ENCODE results near the gene RFC4. TPM values are rescaled to one million over a fixed set of nuclear protein-coding genes. Genes with fewer than 3 reads are reported as not detected.
"Not testable (repeated sequence)": the region's sequence is repeated elsewhere in the genome, so short reads cannot be mapped to it uniquely, and the experiment has no call there.

Gene RFC4, protein sequence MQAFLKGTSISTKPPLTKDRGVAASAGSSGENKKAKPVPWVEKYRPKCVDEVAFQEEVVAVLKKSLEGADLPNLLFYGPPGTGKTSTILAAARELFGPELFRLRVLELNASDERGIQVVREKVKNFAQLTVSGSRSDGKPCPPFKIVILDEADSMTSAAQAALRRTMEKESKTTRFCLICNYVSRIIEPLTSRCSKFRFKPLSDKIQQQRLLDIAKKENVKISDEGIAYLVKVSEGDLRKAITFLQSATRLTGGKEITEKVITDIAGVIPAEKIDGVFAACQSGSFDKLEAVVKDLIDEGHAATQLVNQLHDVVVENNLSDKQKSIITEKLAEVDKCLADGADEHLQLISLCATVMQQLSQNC
- polyA plus RNA-seq (2013, experiment 1 of 2) = 70.1 TPM
- polyA plus RNA-seq (2013, experiment 2 of 2) = 66.0 TPM

DNA sequence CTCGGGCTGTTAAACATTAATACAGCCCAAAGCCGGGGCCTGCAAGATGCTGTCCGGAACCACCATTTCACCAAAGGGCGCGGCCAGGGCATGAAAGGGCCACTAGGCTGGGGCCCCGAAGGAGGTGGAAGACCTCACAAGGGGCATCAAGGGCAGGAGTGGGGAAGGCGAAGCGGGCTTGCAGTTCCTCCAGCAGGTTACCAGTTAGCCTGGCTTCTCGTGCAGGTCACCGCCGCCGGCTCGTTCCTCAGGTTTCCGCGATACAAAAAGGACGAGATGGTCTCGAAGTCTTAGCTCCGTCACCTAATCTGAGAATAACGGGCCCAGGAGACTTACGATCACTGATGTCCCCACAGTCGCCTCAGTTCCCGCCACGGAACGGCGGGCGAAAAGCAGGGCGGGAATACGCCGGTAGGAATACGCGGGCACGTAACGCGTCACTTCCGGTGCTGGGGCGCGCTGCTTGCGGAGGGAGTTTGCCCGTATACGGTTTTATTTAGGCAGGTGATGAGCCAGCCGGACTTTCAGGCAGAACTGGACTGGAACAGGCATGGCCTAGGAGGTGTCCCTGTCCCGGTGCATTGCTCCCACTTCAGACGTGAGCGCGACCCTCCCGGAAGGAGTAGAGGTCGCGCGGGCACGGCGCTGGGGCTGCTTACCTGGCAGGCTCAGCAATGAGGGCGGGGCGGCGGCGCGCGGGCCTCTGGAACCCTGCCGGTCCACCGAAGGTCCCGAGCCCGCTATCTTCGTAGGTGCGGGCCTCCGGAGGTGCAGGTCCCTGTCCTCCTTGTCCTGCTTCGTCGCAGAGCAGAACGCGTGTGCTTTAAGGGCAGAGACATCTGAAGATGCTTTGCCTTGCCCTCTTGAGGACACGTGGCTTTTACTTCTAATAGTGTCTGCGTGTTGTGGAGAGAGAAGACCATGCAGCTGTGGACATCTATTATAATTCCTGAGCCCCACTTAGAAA lies at the start of gene RFC4:
RFC4 (minus strand) TSS at position 394 of the 967 bp plus-strand sequence. CDS start 1,769 bp downstream, outside the sequence.
- Histone ChIP-seq H3K4me3 (ENCODE audit: extremely low read depth, insufficient read depth, low read length, poor library complexity, severe bottlenecking) (peak within 1 kb of the TSS; percentile 83), H3K27ac (ENCODE audit: low read depth, low read length, severe bottlenecking) (peak within 1 kb of the TSS; percentile 71), H3K4me1 (ENCODE audit: control insufficient read depth, insufficient read depth, low read length, poor library complexity, severe bottlenecking) (peaks cover 10% of the 10 kb centered on the region), H3K36me3 (ENCODE audit: control insufficient read depth, insufficient read depth, low read length) (peaks cover 35% of the 10 kb centered on the region), H3K9me3 (ENCODE audit: control insufficient read depth, low read length) (no peaks in the 10 kb centered on the region)
- WGBS, 2 experiments (ENCODE audit: insufficient coverage in 2 of 2) = 1% methylated on average over 63 to 67 of the region's 70 CpGs

DNA sequence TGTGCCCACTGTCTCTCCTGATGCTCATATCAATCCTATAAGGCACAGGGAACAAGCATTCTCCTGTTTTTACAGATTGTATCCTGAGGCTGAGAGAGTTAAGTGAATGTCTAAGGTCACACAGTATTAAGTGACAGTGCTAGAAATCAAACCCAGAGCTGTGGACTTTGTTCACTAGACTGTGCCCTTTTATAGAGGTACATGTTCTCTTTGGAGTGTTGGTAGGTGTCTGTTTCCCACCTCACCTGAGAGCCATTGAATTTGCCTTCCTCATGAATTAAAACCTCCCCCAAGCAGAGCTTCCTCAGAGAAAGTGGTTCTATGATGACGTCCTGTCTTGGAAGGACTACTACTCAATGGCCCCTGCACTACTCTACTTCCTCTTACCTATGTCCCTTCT lies 48.7 kb upstream of the RFC4 start:
- Histone ChIP-seq H3K27ac (ENCODE audit: low read depth, low read length, severe bottlenecking) (no peak overlapping the region), H3K4me1 (ENCODE audit: control insufficient read depth, insufficient read depth, low read length, poor library complexity, severe bottlenecking) (no peaks in the 10 kb centered on the region), H3K36me3 (ENCODE audit: control insufficient read depth, insufficient read depth, low read length) (no peaks in the 10 kb centered on the region), H3K9me3 (ENCODE audit: control insufficient read depth, low read length) (no peaks in the 10 kb centered on the region), H3K4me3 (ENCODE audit: extremely low read depth, insufficient read depth, low read length, poor library complexity, severe bottlenecking) (no peak overlapping the region)
- 0% methylated on average over 1 of the region's 1 CpG for WGBS, 2 experiments (ENCODE audit: insufficient coverage in 2 of 2)

DNA sequence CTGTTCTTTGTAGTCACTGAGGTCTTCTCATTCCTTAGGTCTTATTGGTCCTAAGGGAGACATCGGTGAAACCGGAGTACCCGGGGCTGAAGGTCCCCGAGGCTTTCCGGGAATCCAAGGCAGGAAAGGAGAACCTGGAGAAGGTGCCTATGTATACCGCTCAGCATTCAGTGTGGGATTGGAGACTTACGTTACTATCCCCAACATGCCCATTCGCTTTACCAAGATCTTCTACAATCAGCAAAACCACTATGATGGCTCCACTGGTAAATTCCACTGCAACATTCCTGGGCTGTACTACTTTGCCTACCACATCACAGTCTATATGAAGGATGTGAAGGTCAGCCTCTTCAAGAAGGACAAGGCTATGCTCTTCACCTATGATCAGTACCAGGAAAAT lies 47.9 kb upstream of the RFC4 start:
- H3K36me3 ChIP-seq (ENCODE audit: control insufficient read depth, insufficient read depth, low read length) = no peaks in the 10 kb centered on the region
- no peaks in the 10 kb centered on the region for H3K4me1 ChIP-seq (ENCODE audit: control insufficient read depth, insufficient read depth, low read length, poor library complexity, severe bottlenecking)
- no peaks in the 10 kb centered on the region for H3K9me3 ChIP-seq (ENCODE audit: control insufficient read depth, low read length)
- H3K4me3 ChIP-seq (ENCODE audit: extremely low read depth, insufficient read depth, low read length, poor library complexity, severe bottlenecking) = no peak overlapping the region
- 96 to 100% methylated on average over 1 to 5 of the region's 8 CpGs for WGBS, 2 experiments (ENCODE audit: insufficient coverage in 2 of 2)
- H3K27ac ChIP-seq (ENCODE audit: low read depth, low read length, severe bottlenecking) = no peak overlapping the region

DNA sequence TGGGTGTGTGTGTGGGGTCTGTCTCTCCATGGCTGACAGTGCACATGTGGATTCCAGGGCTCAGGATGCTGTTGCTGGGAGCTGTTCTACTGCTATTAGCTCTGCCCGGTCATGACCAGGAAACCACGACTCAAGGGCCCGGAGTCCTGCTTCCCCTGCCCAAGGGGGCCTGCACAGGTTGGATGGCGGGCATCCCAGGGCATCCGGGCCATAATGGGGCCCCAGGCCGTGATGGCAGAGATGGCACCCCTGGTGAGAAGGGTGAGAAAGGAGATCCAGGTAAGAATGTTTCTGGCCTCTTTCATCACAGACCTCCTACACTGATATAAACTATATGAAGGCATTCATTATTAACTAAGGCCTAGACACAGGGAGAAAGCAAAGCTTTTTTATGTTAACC lies 46.7 kb upstream of the RFC4 start:
- 92 to 97% methylated on average over 3 to 5 of the region's 6 CpGs for WGBS, 2 experiments (ENCODE audit: insufficient coverage in 2 of 2)
- Histone ChIP-seq H3K36me3 (ENCODE audit: control insufficient read depth, insufficient read depth, low read length) (no peaks in the 10 kb centered on the region), H3K4me3 (ENCODE audit: extremely low read depth, insufficient read depth, low read length, poor library complexity, severe bottlenecking) (no peak overlapping the region), H3K9me3 (ENCODE audit: control insufficient read depth, low read length) (no peaks in the 10 kb centered on the region), H3K27ac (ENCODE audit: low read depth, low read length, severe bottlenecking) (no peak overlapping the region), H3K4me1 (ENCODE audit: control insufficient read depth, insufficient read depth, low read length, poor library complexity, severe bottlenecking) (no peaks in the 10 kb centered on the region)

DNA sequence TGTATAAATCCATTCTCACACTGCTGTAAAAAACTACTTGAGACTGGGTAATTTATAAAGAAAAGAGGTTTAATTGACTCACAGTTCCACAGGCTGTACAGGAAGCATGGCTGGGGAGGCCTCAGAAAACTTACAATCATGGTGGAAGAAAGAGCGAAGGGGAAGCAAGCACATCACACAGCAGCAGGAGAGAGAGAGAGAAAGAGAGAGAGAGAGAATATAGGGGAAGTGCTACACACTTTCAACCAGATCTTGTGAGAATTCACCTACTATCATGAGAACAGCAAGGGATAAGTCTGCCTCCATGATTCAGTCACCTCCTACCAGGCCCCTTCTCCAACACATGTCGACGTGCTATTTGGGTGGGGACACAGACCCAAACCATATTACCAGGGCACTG lies 45.6 kb upstream of the RFC4 start:
- H3K4me1 ChIP-seq (ENCODE audit: control insufficient read depth, insufficient read depth, low read length, poor library complexity, severe bottlenecking); H3K9me3 ChIP-seq (ENCODE audit: control insufficient read depth, low read length); H3K27ac ChIP-seq (ENCODE audit: low read depth, low read length, severe bottlenecking); H3K4me3 ChIP-seq (ENCODE audit: extremely low read depth, insufficient read depth, low read length, poor library complexity, severe bottlenecking); H3K36me3 ChIP-seq (ENCODE audit: control insufficient read depth, insufficient read depth, low read length): not testable (repeated sequence)
- 100% methylated on average over 1 of the region's 3 CpGs for WGBS, 2 experiments (ENCODE audit: insufficient coverage in 2 of 2)

DNA sequence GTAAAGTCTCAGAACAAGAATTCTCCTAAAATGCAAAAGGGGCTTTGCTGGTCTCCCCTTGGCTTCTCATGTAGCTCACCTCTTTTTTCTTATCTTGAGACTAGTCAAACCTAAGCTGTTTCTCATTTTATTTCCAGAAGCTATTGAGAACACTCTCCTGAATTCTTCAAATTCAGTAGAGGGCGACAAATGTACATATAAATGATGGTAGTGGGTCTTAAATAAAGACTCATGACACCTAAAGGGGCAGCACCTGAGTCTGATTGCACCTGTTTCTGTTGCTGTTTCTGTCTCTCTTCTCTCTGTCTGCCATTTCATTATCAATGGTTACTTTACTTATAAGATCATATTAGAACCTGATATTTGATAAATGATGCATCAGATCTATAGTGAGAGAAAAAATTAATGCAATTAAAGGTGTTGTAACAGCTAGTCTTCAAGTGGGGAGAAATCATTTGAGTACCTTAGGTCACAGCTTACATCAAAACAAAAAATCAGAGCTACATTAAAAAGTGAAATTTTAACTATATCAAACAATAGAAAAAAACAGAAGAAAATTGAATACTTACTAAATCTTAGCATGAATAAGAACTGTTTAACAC lies 43.2 kb upstream of the RFC4 start:
- Histone ChIP-seq H3K36me3 (ENCODE audit: control insufficient read depth, insufficient read depth, low read length) (no peaks in the 10 kb centered on the region), H3K9me3 (ENCODE audit: control insufficient read depth, low read length) (no peaks in the 10 kb centered on the region), H3K4me1 (ENCODE audit: control insufficient read depth, insufficient read depth, low read length, poor library complexity, severe bottlenecking) (no peaks in the 10 kb centered on the region), H3K27ac (ENCODE audit: low read depth, low read length, severe bottlenecking) (no peak overlapping the region), H3K4me3 (ENCODE audit: extremely low read depth, insufficient read depth, low read length, poor library complexity, severe bottlenecking) (no peak overlapping the region)
- WGBS, 2 experiments (ENCODE audit: insufficient coverage in 2 of 2) = no CpG with 5 or more reads among the region's 1 CpG

DNA sequence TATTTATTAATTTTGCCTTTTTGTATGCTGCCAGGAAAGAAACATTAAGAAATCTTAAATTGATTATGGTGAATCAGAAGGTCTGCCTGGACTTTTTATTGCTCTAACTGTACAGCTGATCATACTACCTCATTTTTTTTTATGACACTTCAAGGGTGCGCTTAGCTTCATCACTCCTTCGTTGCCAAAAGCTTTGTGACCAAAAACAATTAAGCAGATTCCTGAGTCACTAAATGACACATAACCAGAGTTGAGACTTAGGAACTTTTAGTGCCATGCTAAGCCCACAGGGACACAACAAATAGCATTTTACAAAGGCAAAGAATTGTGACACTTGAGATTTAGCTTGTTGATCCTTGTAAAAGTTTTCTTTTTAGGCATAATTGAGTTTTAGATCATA lies 41.2 kb upstream of the RFC4 start:
- no peaks in the 10 kb centered on the region for H3K9me3 ChIP-seq (ENCODE audit: control insufficient read depth, low read length)
- no peak overlapping the region for H3K27ac ChIP-seq (ENCODE audit: low read depth, low read length, severe bottlenecking)
- 83 to 86% methylated on average over 2 of the region's 2 CpGs for WGBS, 2 experiments (ENCODE audit: insufficient coverage in 2 of 2)
- H3K4me3 ChIP-seq (ENCODE audit: extremely low read depth, insufficient read depth, low read length, poor library complexity, severe bottlenecking) = no peak overlapping the region
- H3K36me3 ChIP-seq (ENCODE audit: control insufficient read depth, insufficient read depth, low read length) = no peaks in the 10 kb centered on the region
- H3K4me1 ChIP-seq (ENCODE audit: control insufficient read depth, insufficient read depth, low read length, poor library complexity, severe bottlenecking) = no peaks in the 10 kb centered on the region

DNA sequence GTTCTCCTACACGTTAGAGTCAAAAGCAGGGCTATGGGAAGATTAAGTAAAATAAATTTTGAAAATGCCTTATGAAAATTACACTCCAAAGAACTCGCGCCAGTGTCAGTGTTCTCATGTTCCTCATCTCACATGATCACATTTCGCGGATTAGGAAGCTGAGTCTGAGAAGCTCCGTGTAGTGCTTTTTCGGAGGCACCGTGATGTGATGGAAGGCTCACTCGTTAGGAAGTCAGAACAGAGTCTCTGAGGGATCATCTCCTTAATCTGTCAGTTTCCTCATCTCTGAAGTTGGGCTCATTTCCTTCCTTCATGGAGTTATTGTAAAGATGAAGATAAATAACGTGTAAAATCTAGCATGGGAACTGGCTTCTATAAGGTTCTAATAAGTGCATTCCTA lies 39.5 kb upstream of the RFC4 start:
- H3K36me3 ChIP-seq (ENCODE audit: control insufficient read depth, insufficient read depth, low read length) = no peaks in the 10 kb centered on the region
- H3K27ac ChIP-seq (ENCODE audit: low read depth, low read length, severe bottlenecking) = no peak overlapping the region
- 95 to 100% methylated on average over 5 to 8 of the region's 10 CpGs for WGBS, 2 experiments (ENCODE audit: insufficient coverage in 2 of 2)
- no peak overlapping the region for H3K4me3 ChIP-seq (ENCODE audit: extremely low read depth, insufficient read depth, low read length, poor library complexity, severe bottlenecking)
- H3K4me1 ChIP-seq (ENCODE audit: control insufficient read depth, insufficient read depth, low read length, poor library complexity, severe bottlenecking) = no peaks in the 10 kb centered on the region
- no peaks in the 10 kb centered on the region for H3K9me3 ChIP-seq (ENCODE audit: control insufficient read depth, low read length)

DNA sequence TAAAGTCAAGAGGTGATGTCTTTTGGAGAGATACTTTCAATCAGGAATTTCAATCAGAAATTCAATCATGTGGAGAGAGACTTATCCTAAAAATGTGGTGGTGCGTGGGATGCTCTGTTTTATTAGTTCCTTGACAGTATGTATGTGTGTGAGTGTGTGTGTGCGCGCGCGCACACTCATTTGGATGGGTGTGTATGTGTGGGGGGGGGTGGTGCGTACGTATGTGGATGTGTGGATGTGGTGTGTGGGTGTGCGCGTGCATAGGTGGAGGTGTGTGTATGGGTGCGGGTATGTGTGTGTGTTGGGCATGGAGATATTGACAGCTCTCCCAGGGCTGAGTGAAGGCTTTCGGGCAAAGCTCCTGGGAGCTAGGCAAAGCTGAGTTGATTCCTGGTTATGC lies 38.6 kb upstream of the RFC4 start:
- Histone ChIP-seq H3K4me3 (ENCODE audit: extremely low read depth, insufficient read depth, low read length, poor library complexity, severe bottlenecking) (no peak overlapping the region), H3K27ac (ENCODE audit: low read depth, low read length, severe bottlenecking) (no peak overlapping the region), H3K4me1 (ENCODE audit: control insufficient read depth, insufficient read depth, low read length, poor library complexity, severe bottlenecking) (no peaks in the 10 kb centered on the region), H3K36me3 (ENCODE audit: control insufficient read depth, insufficient read depth, low read length) (no peaks in the 10 kb centered on the region), H3K9me3 (ENCODE audit: control insufficient read depth, low read length) (no peaks in the 10 kb centered on the region)
- 84 to 90% methylated on average over 5 to 11 of the region's 11 CpGs for WGBS, 2 experiments (ENCODE audit: insufficient coverage in 2 of 2)

DNA sequence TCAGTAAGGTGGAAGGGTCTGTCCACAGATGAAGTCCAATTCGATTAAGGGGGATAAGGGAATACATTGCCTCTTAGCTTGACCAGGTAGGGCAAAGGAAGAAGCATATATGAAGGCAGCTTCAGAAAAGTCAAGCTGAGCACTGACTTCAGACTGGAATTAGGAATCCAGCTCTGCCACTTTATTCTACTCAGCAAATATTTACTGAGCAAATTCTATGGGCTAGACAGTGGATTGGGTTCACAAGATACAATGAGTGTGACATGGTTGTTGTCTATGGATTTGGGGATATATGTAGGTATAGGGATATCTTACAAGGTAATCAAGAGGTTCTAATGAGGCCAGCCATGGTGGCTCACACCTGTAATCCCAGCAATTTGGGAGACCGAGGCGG lies 36.8 kb upstream of the RFC4 start:
- Histone ChIP-seq H3K4me1 (ENCODE audit: control insufficient read depth, insufficient read depth, low read length, poor library complexity, severe bottlenecking) (no peaks in the 10 kb centered on the region), H3K4me3 (ENCODE audit: extremely low read depth, insufficient read depth, low read length, poor library complexity, severe bottlenecking) (no peak overlapping the region), H3K9me3 (ENCODE audit: control insufficient read depth, low read length) (no peaks in the 10 kb centered on the region), H3K36me3 (ENCODE audit: control insufficient read depth, insufficient read depth, low read length) (no peaks in the 10 kb centered on the region), H3K27ac (ENCODE audit: low read depth, low read length, severe bottlenecking) (no peak overlapping the region)
- WGBS, 2 experiments (ENCODE audit: insufficient coverage in 2 of 2) = 91 to 96% methylated on average over 3 of the region's 3 CpGs

All from mesodermal cell (in vitro differentiated cells).